PFSK-1 (cell line): Measurements from ENCODE around the gene KIF5A.

Source experiments
- FOXP2 ChIP-seq: optimal IDR thresholded peaks from 2 replicates; pipeline ENCODE3; 2011; ENCODE audit warnings: borderline replicate concordance, control low read depth, inconsistent platforms; ENCODE audit not compliant: insufficient read depth; ENCODE audit errors: extremely low read length, extremely low read depth
- POLR2AphosphoS5 ChIP-seq: IDR thresholded peaks from 2 replicates; pipeline ENCODE4 v1.6.1; 2012; ENCODE audit warnings: low read depth, mild to moderate bottlenecking, control low read depth, low read length, moderate library complexity
- REST ChIP-seq, 2 experiments: IDR thresholded peaks; 2 replicates each; pipeline versions ENCODE4 v1.6.1 to v1.8.0; 2011 to 2012; ENCODE audit warnings: low read depth in 2 of 2, low read length in 2 of 2, control low read depth in 1 of 2, inconsistent platforms in 1 of 2, mild to moderate bottlenecking in 1 of 2, moderate library complexity in 1 of 2; ENCODE audit not compliant: insufficient read depth in 1 of 2
- SIN3A ChIP-seq: IDR thresholded peaks from 2 replicates; pipeline ENCODE4 v1.6.1; 2012; ENCODE audit warnings: mild to moderate bottlenecking, low read length, moderate library complexity, borderline replicate concordance; ENCODE audit not compliant: insufficient read depth
- TAF1 ChIP-seq: IDR thresholded peaks from 2 replicates; pipeline ENCODE4 v1.6.1; 2012; ENCODE audit warnings: low read length, control low read depth, borderline replicate concordance; ENCODE audit not compliant: insufficient read depth

DNA sequence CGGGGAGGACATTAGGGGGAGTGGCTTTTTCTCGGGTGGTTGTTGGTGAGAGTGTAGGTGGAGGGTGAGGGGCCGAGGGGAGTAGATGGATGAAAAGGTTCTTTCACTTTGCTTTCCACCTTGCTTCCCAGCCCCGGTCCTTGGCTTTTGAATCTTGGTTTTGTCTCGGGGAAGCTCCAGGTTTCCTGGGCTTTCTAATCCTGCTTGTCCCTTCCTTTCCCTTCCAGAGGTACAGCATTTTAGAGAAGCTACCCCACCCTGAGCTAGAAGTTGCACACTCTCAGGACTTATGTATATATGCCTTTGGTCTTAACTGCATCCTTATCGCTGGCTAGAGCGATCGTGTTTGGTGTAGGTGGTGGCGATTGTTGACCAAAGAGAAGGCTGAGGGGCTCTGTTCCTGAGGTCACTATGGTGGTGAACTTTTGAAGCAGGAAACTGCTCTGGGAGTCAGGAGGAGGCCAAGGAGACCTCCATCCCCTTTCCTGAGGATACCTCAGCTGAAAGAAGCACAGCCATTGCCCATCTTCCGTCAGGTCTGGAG, 42.0 kb downstream of the KIF5A start:
- TF ChIP-seq TAF1 (no peak), REST (IDR thresholded peaks at IDR 0.05; ENCODE audit: insufficient read depth in 1 of 2, low read depth in 2 of 2, low read length in 2 of 2) (no peak), POLR2AphosphoS5 (no peak), SIN3A (no peak), FOXP2 (no peak)
